HepG2 (cell line): ENCODE results near the gene SIK3. TPM values are rescaled to one million over a fixed set of nuclear protein-coding genes. Genes with fewer than 3 reads are reported as not detected.
A peak's percentile ranks its signal among the peaks of the same experiment; 100 is the strongest.

Experiments used
- ASH2L ChIP-seq: fragments of 300-600, 200-600 bp; sonication (generic); IDR thresholded peaks from 2 replicates; pipeline ENCODE4 v1.7.0; 2017; ENCODE audit warnings: low read depth, mild to moderate bottlenecking, moderate library complexity, mixed read lengths, low read length; ENCODE audit not compliant: insufficient read length
- CEBPG ChIP-seq: IDR thresholded peaks from 2 replicates; pipeline ENCODE4 v1.6.1; 2016
- FOSL2 ChIP-seq: sonication (generic); formaldehyde crosslinking; IDR thresholded peaks from 2 replicates; pipeline ENCODE4 v1.4.0; 2020; ENCODE audit warnings: missing genetic modification reagents
- HNRNPL ChIP-seq: fragments of 200-400 bp; formaldehyde crosslinking; IDR thresholded peaks from 2 replicates; pipeline ENCODE4 v1.6.1; 2017; ENCODE audit warnings: mild to moderate bottlenecking, low read depth, low read length
- HOXA9 ChIP-seq: sonication (generic); formaldehyde crosslinking; IDR thresholded peaks from 2 replicates; pipeline ENCODE4 v1.8.1; 2022; ENCODE audit warnings: missing genetic modification reagents, mild to moderate bottlenecking, moderate library complexity, borderline replicate concordance
- MED1 ChIP-seq: sonication (generic); formaldehyde crosslinking; IDR thresholded peaks from 2 replicates; pipeline ENCODE4 v1.4.0; 2020; ENCODE audit warnings: missing genetic modification reagents
- MEF2D ChIP-seq: sonication (generic); formaldehyde crosslinking; IDR thresholded peaks from 2 replicates; pipeline ENCODE4 v1.5.1; 2020; ENCODE audit warnings: mild to moderate bottlenecking, missing genetic modification reagents
- MTA1 ChIP-seq: sonication (generic); formaldehyde crosslinking; IDR thresholded peaks from 2 replicates; pipeline ENCODE4 v1.4.0; 2020; ENCODE audit warnings: missing genetic modification reagents, mild to moderate bottlenecking, borderline replicate concordance
- NFKBIZ ChIP-seq: IDR thresholded peaks from 2 replicates; pipeline ENCODE4 v1.6.1; 2018; ENCODE audit warnings: missing genetic modification reagents, missing compliant biosample characterization
- POLR2A ChIP-seq, 2 experiments: IDR thresholded peaks; 2 replicates each; pipeline ENCODE4 v1.6.1; 2011; ENCODE audit warnings: low read depth in 2 of 2, low read length in 2 of 2, mild to moderate bottlenecking in 1 of 2, moderate library complexity in 1 of 2; ENCODE audit not compliant: insufficient read depth in 1 of 2
- RFXANK ChIP-seq: IDR thresholded peaks from 2 replicates; pipeline ENCODE4 v1.6.1; 2016
- SNAI1 ChIP-seq: sonication (generic); formaldehyde crosslinking; IDR thresholded peaks from 2 replicates; pipeline ENCODE4 v1.5.0; 2020; ENCODE audit warnings: mild to moderate bottlenecking, missing genetic modification reagents, borderline replicate concordance
- SNAPC2 ChIP-seq: sonication (generic); formaldehyde crosslinking; IDR thresholded peaks from 2 replicates; pipeline ENCODE4 v1.8.1; 2022; ENCODE audit warnings: mild to moderate bottlenecking, missing genetic modification reagents
- THAP11 ChIP-seq: IDR thresholded peaks from 2 replicates; pipeline ENCODE4 v1.6.1; 2016; ENCODE audit warnings: missing biosample characterization, missing genetic modification reagents
- ZNF33A ChIP-seq: sonication (generic); formaldehyde crosslinking; IDR thresholded peaks from 2 replicates; pipeline ENCODE4 v1.5.1; 2020; ENCODE audit warnings: missing genetic modification reagents, mild to moderate bottlenecking, moderate library complexity, borderline replicate concordance
- ZSCAN30 ChIP-seq: sonication (generic); formaldehyde crosslinking; IDR thresholded peaks from 2 replicates; pipeline ENCODE4 v1.5.0; 2020; ENCODE audit warnings: mild to moderate bottlenecking, missing genetic modification reagents
- polyA plus RNA-seq, 8 experiments: library from polyadenylated mRNA; depleted of rRNA in 3 of 8; stranded (reverse) in 7 of 8; unstranded in 1 of 8; fragments of >200 nt; fragmentation: Illumina TruSeq in 4 of 8; extraction: Trizol in 4 of 8; gene quantifications; 2 replicates each; pipeline versions ENCODE4 v1.2.1 to v1.2.3, GENCODE V29; 2011 to 2016; ENCODE audit warnings: low read depth in 4 of 8, missing spikeins in 1 of 8, mixed read lengths in 1 of 8; ENCODE audit not compliant: insufficient read depth in 1 of 8
- total RNA-seq, 5 experiments: library from RNA; depleted of rRNA; stranded (reverse); fragments of >200 nt; fragmentation: Illumina TruSeq; extraction: Trizol; gene quantifications; 2 replicates each; pipeline ENCODE4 v1.2.3, GENCODE V29; 2016; ENCODE audit warnings: low read depth in 1 of 5
- TF ChIP-seq, protein P1 (sequence below): sonication (generic); formaldehyde crosslinking; IDR thresholded peaks from 2 replicates; pipeline ENCODE4 v1.9.0; 2022; ENCODE audit warnings: low read depth, missing genetic modification reagents
- TF ChIP-seq, protein P2 (sequence below): sonication (generic); formaldehyde crosslinking; IDR thresholded peaks from 2 replicates; pipeline ENCODE4 v1.4.0; 2020; ENCODE audit warnings: missing genetic modification reagents
- TF ChIP-seq, protein P3 (sequence below): sonication (generic); formaldehyde crosslinking; IDR thresholded peaks from 2 replicates; pipeline ENCODE4 v1.5.1; 2020; ENCODE audit warnings: missing genetic modification reagents, mild to moderate bottlenecking, borderline replicate concordance
- TF ChIP-seq, protein P4 (sequence below): sonication (generic); formaldehyde crosslinking; IDR thresholded peaks from 2 replicates; pipeline ENCODE4 v1.4.0; 2020; ENCODE audit warnings: missing genetic modification reagents, mild to moderate bottlenecking, borderline replicate concordance

SIK3 gene
- total and polyA plus RNA-seq, 2 of the 13 experiments (the other 11 are each of a cell fraction or from before 2014, with no cell fraction given): 5.7 to 9.8 TPM

- TF ChIP-seq, protein P1, sequence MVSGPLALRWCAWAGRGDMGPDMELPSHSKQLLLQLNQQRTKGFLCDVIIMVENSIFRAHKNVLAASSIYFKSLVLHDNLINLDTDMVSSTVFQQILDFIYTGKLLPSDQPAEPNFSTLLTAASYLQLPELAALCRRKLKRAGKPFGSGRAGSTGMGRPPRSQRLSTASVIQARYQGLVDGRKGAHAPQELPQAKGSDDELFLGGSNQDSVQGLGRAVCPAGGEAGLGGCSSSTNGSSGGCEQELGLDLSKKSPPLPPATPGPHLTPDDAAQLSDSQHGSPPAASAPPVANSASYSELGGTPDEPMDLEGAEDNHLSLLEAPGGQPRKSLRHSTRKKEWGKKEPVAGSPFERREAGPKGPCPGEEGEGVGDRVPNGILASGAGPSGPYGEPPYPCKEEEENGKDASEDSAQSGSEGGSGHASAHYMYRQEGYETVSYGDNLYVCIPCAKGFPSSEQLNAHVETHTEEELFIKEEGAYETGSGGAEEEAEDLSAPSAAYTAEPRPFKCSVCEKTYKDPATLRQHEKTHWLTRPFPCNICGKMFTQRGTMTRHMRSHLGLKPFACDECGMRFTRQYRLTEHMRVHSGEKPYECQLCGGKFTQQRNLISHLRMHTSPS (CRISPR knock-in tag): peak; percentile 30; the same call in 1 of the 2 replicates
- TF ChIP-seq, protein P2, sequence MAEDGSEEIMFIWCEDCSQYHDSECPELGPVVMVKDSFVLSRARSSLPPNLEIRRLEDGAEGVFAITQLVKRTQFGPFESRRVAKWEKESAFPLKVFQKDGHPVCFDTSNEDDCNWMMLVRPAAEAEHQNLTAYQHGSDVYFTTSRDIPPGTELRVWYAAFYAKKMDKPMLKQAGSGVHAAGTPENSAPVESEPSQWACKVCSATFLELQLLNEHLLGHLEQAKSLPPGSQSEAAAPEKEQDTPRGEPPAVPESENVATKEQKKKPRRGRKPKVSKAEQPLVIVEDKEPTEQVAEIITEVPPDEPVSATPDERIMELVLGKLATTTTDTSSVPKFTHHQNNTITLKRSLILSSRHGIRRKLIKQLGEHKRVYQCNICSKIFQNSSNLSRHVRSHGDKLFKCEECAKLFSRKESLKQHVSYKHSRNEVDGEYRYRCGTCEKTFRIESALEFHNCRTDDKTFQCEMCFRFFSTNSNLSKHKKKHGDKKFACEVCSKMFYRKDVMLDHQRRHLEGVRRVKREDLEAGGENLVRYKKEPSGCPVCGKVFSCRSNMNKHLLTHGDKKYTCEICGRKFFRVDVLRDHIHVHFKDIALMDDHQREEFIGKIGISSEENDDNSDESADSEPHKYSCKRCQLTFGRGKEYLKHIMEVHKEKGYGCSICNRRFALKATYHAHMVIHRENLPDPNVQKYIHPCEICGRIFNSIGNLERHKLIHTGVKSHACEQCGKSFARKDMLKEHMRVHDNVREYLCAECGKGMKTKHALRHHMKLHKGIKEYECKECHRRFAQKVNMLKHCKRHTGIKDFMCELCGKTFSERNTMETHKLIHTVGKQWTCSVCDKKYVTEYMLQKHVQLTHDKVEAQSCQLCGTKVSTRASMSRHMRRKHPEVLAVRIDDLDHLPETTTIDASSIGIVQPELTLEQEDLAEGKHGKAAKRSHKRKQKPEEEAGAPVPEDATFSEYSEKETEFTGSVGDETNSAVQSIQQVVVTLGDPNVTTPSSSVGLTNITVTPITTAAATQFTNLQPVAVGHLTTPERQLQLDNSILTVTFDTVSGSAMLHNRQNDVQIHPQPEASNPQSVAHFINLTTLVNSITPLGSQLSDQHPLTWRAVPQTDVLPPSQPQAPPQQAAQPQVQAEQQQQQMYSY: no peak
- TF ChIP-seq HOXA9 (CRISPR knock-in tag) (no peak), SNAI1 (CRISPR knock-in tag) (peak; percentile 68; the same call in 1 of the 2 replicates), MED1 (CRISPR knock-in tag) (peak; percentile 65), FOSL2 (CRISPR knock-in tag) (peak; percentile 20; the same call in 1 of the 2 replicates), HNRNPL (no peak), ASH2L (peak; percentile 30), ZNF33A (CRISPR knock-in tag) (0 out of 2 replicates have a peak, but pooled peaks have one; percentile 15), ZSCAN30 (no peak), NFKBIZ (CRISPR knock-in tag) (0 out of 2 replicates have a peak, but pooled peaks have one; percentile 35), MTA1 (CRISPR knock-in tag) (peak; percentile 61), SNAPC2 (CRISPR knock-in tag) (no peak), CEBPG (CRISPR knock-in tag) (0 out of 2 replicates have a peak, but pooled peaks have one; percentile 11), THAP11 (CRISPR knock-in tag) (peak; percentile 43; the same call in 1 of the 2 replicates), POLR2A (IDR thresholded peaks at IDR 0.05; ENCODE audit: insufficient read depth in 1 of 2, low read depth in 2 of 2, low read length in 2 of 2) (peak; percentile 40 to 70; a peak in 3 of 4 replicates), RFXANK (CRISPR knock-in tag) (0 out of 2 replicates have a peak, but pooled peaks have one; percentile 19), MEF2D (CRISPR knock-in tag) (no peak; the same call in 1 of the 2 replicates)
- TF ChIP-seq, protein P3, sequence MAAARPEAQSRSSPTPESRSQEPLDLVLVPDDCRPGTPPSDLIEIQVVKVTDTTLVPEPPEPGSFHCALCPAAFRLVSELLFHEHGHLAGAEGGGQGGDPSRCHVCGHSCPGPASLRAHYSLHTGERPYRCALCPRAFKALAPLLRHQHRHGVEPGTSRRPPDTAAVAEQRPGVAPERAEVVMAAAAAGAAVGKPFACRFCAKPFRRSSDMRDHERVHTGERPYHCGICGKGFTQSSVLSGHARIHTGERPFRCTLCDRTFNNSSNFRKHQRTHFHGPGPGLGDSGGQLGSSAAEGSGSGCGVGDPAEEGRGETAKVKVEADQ (CRISPR knock-in tag): peak; percentile 23; the same call in 1 of the 2 replicates
- TF ChIP-seq, protein P4, sequence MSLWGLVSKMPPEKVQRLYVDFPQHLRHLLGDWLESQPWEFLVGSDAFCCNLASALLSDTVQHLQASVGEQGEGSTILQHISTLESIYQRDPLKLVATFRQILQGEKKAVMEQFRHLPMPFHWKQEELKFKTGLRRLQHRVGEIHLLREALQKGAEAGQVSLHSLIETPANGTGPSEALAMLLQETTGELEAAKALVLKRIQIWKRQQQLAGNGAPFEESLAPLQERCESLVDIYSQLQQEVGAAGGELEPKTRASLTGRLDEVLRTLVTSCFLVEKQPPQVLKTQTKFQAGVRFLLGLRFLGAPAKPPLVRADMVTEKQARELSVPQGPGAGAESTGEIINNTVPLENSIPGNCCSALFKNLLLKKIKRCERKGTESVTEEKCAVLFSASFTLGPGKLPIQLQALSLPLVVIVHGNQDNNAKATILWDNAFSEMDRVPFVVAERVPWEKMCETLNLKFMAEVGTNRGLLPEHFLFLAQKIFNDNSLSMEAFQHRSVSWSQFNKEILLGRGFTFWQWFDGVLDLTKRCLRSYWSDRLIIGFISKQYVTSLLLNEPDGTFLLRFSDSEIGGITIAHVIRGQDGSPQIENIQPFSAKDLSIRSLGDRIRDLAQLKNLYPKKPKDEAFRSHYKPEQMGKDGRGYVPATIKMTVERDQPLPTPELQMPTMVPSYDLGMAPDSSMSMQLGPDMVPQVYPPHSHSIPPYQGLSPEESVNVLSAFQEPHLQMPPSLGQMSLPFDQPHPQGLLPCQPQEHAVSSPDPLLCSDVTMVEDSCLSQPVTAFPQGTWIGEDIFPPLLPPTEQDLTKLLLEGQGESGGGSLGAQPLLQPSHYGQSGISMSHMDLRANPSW: 0 out of 2 replicates have a peak, but pooled peaks have one; percentile 34
These were observed 1.8 kb downstream of the SIK3 start (continued) for GRCh38 chr11:117096201-117096991.
